H1 (cell line): Measurements from ENCODE around the gene DDHD1. TPM values are rescaled to one million over a fixed set of nuclear protein-coding genes. Genes with fewer than 3 reads are reported as not detected.

Source experiments
- EGR1 ChIP-seq: IDR thresholded peaks from 2 replicates; pipeline ENCODE4 v1.6.1; 2011; ENCODE audit warnings: low read depth, low read length, borderline replicate concordance
- KDM1A ChIP-seq: fragments of 200-600, 300-600 bp; sonication (generic); IDR thresholded peaks from 2 replicates; pipeline ENCODE4 v1.7.1; 2016; ENCODE audit warnings: mild to moderate bottlenecking, low read length, borderline replicate concordance
- MAX ChIP-seq: IDR thresholded peaks from 2 replicates; pipeline ENCODE4 v1.6.1; 2012; ENCODE audit warnings: inconsistent platforms
- polyA plus RNA-seq, 7 experiments: library from polyadenylated mRNA; depleted of rRNA in 3 of 7; stranded (reverse) in 5 of 7; unstranded in 2 of 7; fragments of >200 nt in 5 of 7; fragments of 200-250 nt in 2 of 7; gene quantifications; 1 replicate in 5 of 7; 2 replicates in 1 of 7; 4 replicates in 1 of 7; pipeline versions ENCODE4 v1.2.1 to v1.2.3, GENCODE V29; 2011 to 2013; ENCODE audit warnings: missing spikeins in 2 of 7, mixed read lengths in 2 of 7
- total RNA-seq: library from RNA; stranded (reverse); fragmentation: NEBNext Ultra II Directional; extraction: Animal tissue kit (Norgen Biotek cat#: 25700); gene quantifications from 2 replicates; pipeline ENCODE4 v1.2.1, GENCODE V29; 2021

Gene DDHD1
- total and polyA plus RNA-seq, 2 of the 8 experiments (the other 6 are each of a cell fraction or from before 2014, with no cell fraction given), result 3.6 to 16.0 TPM

DNA sequence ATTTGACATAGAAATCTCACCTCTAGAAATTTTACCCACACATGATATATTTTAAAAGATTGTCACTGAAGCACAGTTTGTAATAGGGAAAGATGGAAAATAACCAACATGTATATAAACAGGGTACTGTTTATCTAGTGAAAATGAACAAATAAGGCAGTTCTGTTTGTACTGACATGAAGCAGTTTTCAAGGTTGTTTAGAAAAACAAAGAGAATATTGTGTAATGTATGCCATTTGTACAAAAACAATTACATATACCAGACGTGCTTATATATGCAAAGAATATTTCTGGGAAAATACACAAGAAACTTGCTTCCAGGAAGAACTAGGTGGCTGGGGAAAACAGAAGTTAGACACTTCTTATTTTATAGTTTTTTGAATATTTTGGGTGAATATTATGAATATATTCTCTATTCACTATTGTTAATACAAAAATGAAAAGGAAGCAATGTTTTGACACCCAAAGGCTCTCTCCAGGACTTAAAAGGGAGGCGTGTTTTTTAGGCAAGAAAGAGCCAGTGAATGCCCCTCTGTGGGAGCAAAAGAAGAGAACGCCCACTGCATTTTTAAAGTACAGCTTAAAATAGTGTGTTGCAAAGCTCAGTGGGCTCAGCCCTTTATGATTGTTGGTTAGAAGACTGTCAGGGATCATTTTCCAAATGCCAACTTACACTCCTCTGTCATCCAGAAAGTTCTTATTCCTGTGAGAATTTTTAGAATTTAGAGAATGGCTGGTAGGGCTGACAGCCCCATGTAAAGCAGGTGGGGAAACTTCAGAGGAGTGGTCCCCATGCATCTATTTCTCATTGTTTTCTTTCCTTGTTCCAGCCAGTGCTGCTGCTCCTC, 142.7 kb downstream of the DDHD1 start (continued):
- TF ChIP-seq EGR1 (no peak), MAX (no peak), KDM1A (no peak)
